Stimulated activated CD8-positive, alpha-beta memory T cell treated with anti-CD3 and anti-CD28 coated beads, Interleukin-12 subunit alpha, Interleukin-12 subunit beta, amount 100 ng/mL, for 24 hours (primary cell): ENCODE measurements around the gene CLEC1B.
"Not testable (repeated sequence)": the region's sequence is repeated elsewhere in the genome, so short reads cannot be mapped to it uniquely, and the experiment has no call there.

Experiments
- DNase-seq: peaks from one replicate; pipeline ENCODE4 v3.0.0-alpha.2; 2020; ENCODE audit errors: extremely low read depth

CLEC1B gene

GRCh38 chr12:9974731-9975130, 24.2 kb downstream of the CLEC1B start:
- DNase-seq, result not testable (repeated sequence)

DNA sequence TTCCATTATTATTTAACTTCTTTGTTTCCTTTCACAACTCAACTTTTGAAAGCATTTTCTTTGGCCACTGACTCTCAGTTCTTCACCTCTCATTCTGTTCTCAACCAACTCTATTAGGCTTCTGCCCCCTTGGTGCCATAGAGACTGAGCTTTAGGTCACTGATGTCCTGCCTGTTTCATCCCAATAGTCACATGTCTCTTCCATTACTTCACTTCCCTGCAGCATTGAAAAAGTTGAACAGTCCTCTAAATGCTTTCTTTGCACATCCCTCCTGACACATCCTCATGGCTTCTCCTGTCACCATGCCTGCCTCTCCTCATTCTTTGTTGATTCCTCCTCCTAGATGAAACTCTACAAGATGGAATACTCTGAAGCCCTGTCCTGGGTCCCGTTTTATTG, 25.0 kb downstream of the CLEC1B start:
- no peak for DNase-seq

DNA sequence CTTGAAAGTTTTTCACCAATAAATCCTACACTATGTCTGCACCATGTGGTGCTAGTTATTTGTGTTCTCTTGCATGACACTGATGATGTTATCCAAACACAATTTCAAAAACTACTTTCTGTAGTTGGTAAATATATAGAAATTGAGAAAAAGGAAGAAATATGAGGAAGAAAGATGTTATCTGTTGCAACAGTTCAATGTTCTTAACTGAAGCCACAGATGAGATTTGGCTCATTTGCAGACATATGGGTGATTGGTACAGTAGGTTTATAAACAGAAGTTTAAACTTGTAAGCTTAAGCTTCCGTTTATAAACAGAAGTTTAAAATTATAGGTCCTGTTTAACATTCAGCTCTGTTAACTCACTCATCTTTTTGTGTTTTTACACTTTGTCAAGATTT, 27.7 kb downstream of the CLEC1B start, which contains the start of gene CLEC12A:
CLEC12A (plus strand) TSS at position 229 of the 400 bp plus-strand sequence. CDS start 188 bp downstream, outside the sequence.
- DNase-seq, result no peak

- no peak for DNase-seq
These were observed 29.2 kb downstream of the CLEC1B start for GRCh38 chr12:9969673-9970072.

DNA sequence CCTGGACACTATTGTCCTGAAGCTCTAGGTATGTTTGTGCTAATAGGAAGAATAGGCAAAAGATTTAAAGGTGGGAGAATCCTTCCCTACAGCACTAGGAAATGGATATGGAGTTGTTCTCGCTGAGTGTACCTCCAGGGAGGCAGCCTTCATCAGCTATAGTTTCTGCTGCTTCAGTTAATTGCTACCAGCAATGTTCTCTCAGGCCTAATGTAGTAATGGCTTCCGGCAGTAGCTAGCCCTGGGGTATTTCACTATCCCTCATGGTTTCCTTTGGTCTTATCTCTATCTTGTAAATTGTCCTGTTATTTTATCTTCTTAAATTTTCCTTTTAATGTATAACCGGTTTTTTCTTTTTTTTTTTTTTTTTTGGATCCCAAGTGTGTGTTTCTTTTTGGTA, 37.0 kb downstream of the CLEC1B start:
- DNase-seq, result no peak

DNA sequence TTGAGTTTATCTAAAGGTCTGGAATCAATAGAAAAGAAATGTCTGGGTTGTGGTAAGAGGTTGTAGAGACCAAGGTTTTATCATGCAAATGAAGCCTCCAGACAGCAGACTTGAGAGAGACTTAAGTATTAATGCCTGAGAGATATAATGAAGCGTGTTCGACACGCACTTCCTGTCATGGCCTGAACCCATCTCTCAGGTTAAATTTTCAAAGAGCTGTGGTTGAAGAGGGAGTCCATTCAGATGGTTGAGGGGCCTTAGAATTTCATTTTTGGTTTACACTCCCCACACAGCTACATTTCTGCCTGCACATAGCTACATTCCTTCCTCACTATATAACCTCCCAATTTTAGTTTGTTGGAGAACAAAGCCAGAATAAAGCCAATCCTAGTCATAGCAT, 37.8 kb downstream of the CLEC1B start:
- DNase-seq, result no peak

DNA sequence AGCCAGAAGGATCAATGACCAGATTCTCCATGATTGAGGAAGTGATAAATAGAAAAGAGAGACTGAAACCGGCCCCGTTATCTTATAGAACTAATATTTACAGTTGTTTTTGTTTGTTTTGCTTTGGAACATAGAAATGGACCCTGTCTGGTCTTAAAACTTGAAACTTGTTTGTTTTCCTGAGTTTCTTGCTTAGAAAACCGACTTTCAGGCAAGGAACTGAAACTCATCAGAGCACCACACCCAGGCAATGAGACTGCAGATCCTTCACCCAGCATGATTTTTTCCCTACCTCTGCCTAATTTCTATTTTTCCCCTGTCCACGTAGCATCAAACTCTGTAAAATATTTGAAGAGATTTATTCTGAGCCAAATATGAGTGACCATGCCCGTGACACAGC, 38.3 kb downstream of the CLEC1B start:
- no peak for DNase-seq

DNA sequence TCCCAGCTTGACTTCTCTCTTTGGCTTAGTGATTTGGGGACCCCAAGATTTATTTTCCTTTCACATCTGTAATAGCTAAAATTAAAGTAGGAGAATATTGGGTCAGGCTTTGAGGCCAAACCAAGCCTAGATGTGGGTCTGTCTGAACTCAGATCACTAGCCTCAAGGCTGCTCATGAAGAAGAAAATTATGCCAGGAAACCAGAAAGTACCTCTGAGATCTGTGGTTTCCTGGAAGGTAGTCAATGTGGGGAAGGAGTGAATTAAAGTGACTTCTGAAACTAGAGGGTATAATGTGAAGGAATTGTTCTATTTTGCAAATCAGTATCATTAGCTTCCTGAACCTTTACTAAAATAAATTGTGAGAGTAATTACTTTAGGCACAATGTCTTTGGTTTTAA, 41.1 kb downstream of the CLEC1B start:
- no peak for DNase-seq

DNA sequence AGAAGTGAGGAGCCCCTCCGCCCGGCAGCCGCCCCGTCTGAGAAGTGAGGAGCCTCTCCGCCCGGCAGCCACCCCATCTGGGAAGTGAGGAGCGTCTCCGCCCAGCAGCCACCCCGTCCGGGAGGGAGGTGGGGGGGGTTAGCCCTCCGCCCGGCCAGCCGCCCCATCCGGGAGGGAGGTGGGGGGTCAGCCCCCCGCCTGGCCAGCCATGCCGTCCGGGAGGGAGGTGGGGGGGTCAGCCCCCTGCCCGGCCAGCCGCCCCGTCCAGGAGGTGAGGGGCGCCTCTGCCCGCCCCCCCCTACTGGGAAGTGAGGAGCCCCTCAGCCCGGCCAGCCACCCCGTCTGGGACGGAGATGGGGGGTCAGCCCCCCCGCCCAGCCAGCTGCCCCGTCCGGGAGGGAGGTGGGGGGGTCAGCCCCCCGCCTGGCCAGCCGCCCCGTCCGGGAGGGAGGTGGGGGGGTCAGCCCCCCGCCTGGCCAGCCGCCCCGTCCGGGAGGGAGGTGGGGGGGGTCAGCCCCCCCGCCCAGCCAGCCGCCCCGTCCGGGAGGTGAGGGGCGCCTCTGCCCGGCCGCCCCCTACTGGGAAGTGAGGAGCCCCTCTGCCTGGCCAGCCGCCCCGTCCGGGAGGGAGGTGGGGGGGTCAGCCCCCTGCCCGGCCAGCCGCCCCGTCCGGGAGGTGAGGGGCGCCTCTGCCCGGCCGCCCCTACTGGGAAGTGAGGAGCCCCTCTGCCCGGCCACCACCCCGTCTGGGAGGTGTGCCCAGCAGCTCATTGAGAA, 45.8 kb downstream of the CLEC1B start:
- DNase-seq, result not testable (repeated sequence)

GRCh38 chr12:9951026-9951675, 47.8 kb downstream of the CLEC1B start:
- no peak for DNase-seq

- DNase-seq, result no peak
These were observed 50.2 kb downstream of the CLEC1B start for GRCh38 chr12:9948606-9949296.

- DNase-seq, result no peak
These were observed 51.2 kb downstream of the CLEC1B start for GRCh38 chr12:9947674-9948073.

DNA sequence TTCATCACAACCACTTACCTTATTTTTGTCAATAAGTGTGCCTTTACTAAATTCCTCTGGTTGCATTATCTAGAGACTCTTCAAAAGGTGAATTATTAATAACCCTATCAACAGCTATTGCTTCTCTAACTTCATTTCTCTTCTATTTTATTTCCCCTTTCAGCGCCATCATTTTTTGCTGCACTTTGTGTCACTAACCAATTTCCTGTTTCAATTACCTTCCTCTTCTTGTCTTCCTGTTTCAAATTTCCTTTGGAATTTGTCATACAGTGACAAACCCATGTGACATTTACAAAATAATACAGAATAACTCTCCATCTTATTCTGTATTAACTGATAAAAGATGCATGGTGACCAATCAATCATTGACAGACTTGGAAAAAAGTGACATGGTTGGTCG, 54.5 kb downstream of the CLEC1B start:
- no peak for DNase-seq

GRCh38 chr12:9943240-9943639, 55.7 kb downstream of the CLEC1B start:
- no peak for DNase-seq
